Chondrocyte (in vitro differentiated cells): ENCODE data around the gene AZU1. TPM values are rescaled to one million over a fixed set of nuclear protein-coding genes. Genes with fewer than 3 reads are reported as not detected.
A peak's percentile ranks its signal among the peaks of the same experiment; 100 is the strongest.

Source experiments
- DNase-seq: peaks from one replicate; pipeline ENCODE4 v3.0.0; 2021; ENCODE audit warnings: mixed read lengths, low spot score
- H3K27ac Mint-ChIP-seq: one replicate; pipeline ENCODE4 v1.8.0; 2021; ENCODE audit warnings: mild to moderate bottlenecking, moderate library complexity, mixed read lengths; ENCODE audit not compliant: unreplicated experiment
- H3K27me3 Mint-ChIP-seq: 2 replicates; pipeline ENCODE4 v1.8.0; 2021; ENCODE audit warnings: low read depth, mixed read lengths
- H3K36me3 Mint-ChIP-seq: 2 replicates; pipeline ENCODE4 v1.8.0; 2021; ENCODE audit warnings: low read depth, mixed read lengths
- H3K4me1 Mint-ChIP-seq: 2 replicates; pipeline ENCODE4 v1.8.0; 2021; ENCODE audit warnings: low read depth, mild to moderate bottlenecking, mixed read lengths
- H3K4me3 Mint-ChIP-seq: one replicate; pipeline ENCODE4 v1.8.0; 2021; ENCODE audit warnings: mild to moderate bottlenecking, moderate library complexity, mixed read lengths; ENCODE audit not compliant: unreplicated experiment
- H3K9me3 Mint-ChIP-seq: 2 replicates; pipeline ENCODE4 v1.8.0; 2021; ENCODE audit warnings: low read depth, mixed read lengths
- CTCF ChIP-seq: fragments of 200-600 bp; sonication (generic); IDR thresholded peaks from 2 replicates; pipeline ENCODE4 v1.5.0; 2021; ENCODE audit warnings: antibody characterized with exemption, mild to moderate bottlenecking, moderate library complexity
- total RNA-seq: library from RNA; stranded (reverse); gene quantifications from 3 replicates; pipeline ENCODE4 v1.2.1, GENCODE V29; 2021

AZU1 gene
- total RNA-seq, 1 donor from 2014 or later = 0.37 TPM

GRCh38 chr19:782878-783668 lies 44.6 kb upstream of the AZU1 start:
- no peaks in the 10 kb centered on the region for H3K9me3 Mint-ChIP-seq
- peaks cover 33% of the 10 kb centered on the region for H3K4me1 Mint-ChIP-seq
- H3K4me3 Mint-ChIP-seq = peak overlapping the region; percentile 76
- peak overlapping the region; percentile 92 for H3K27ac Mint-ChIP-seq
- DNase-seq = peak; percentile 58
- H3K27me3 Mint-ChIP-seq = no peaks in the 10 kb centered on the region
- no peaks in the 10 kb centered on the region for H3K36me3 Mint-ChIP-seq
- no peak for TF ChIP-seq CTCF

GRCh38 chr19:784541-784940 lies 43.1 kb upstream of the AZU1 start:
- Mint-ChIP-seq H3K4me3 (peak overlapping the region; percentile 49), H3K4me1 (peaks cover 34% of the 10 kb centered on the region), H3K36me3 (no peaks in the 10 kb centered on the region), H3K9me3 (no peaks in the 10 kb centered on the region), H3K27ac (peak overlapping the region; percentile 32), H3K27me3 (no peaks in the 10 kb centered on the region)
- TF ChIP-seq CTCF = no peak
- DNase-seq = peak; percentile 84

- H3K4me3 Mint-ChIP-seq = no peak overlapping the region
- peaks cover 37% of the 10 kb centered on the region for H3K4me1 Mint-ChIP-seq
- no peak overlapping the region for H3K27ac Mint-ChIP-seq
- H3K36me3 Mint-ChIP-seq = no peaks in the 10 kb centered on the region
- H3K9me3 Mint-ChIP-seq = no peaks in the 10 kb centered on the region
- TF ChIP-seq CTCF = no peak
- H3K27me3 Mint-ChIP-seq = no peaks in the 10 kb centered on the region
- peak; percentile 82 for DNase-seq
Observed at GRCh38 chr19:787536-787935, 40.1 kb upstream of the AZU1 start.

GRCh38 chr19:788686-788982 lies 39.0 kb upstream of the AZU1 start:
- Mint-ChIP-seq H3K27me3 (no peaks in the 10 kb centered on the region), H3K4me1 (peaks cover 28% of the 10 kb centered on the region), H3K36me3 (no peaks in the 10 kb centered on the region), H3K27ac (peak overlapping the region; percentile 78), H3K9me3 (no peaks in the 10 kb centered on the region), H3K4me3 (no peak overlapping the region)
- TF ChIP-seq CTCF = no peak
- no peak for DNase-seq

GRCh38 chr19:788983-789700 lies 38.5 kb upstream of the AZU1 start:
- H3K36me3 Mint-ChIP-seq = no peaks in the 10 kb centered on the region
- H3K27me3 Mint-ChIP-seq = no peaks in the 10 kb centered on the region
- peak overlapping the region; percentile 78 for H3K27ac Mint-ChIP-seq
- H3K9me3 Mint-ChIP-seq = no peaks in the 10 kb centered on the region
- DNase-seq = no peak
- H3K4me3 Mint-ChIP-seq = peak overlapping the region; percentile 41
- peaks cover 28% of the 10 kb centered on the region for H3K4me1 Mint-ChIP-seq
- peak; percentile 41 for TF ChIP-seq CTCF
